GM21529 (cell line): ENCODE measurements around the gene TTLL12.

Source experiments
- ATAC-seq: cut with Tn5 transposase; IDR thresholded peaks from one replicate; pipeline ENCODE4 v1.9.1; 2021; ENCODE audit not compliant: unreplicated experiment

TTLL12 gene

GRCh38 chr22:43216738-43217137, 29.8 kb upstream of the TTLL12 start:
- no peak for ATAC-seq

DNA sequence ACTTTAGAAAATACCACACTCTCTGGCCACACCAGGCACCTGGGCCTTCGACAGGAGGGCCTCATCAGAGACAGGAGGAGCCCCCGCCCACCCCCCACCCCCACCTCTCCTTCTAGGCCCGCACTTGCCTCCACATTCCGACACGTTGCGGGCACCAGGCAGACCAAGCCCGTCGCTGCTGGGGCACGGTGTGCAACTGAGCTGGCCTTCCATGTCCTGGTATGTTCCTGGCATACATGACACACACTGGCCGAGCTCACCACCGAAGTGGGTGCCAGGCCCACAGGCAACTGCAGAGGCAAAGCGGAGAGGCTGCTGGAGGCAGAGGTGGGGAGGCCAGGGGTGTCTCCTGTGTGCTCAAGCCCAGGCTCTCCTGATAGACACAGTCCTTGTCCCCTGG, 27.0 kb upstream of the TTLL12 start:
- no peak for ATAC-seq

DNA sequence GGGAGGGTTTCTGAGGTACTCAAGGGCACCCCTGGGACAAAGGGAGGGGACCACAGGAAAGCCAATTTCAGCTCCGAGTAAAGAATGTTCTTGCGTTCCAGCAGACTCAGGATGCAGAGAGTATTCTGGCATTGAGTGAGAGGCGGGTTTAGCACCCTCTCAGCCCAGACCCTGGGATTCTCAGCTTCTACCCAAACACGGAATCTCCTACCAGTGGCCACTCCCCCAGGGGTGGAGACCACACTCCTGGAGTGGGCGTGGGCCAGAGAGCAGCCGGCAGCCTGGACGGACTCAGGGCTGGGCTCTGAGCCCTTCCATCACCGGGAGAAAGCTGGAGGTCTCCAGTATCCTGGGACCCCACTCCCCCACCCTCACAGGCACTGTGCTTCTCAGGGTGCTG, 26.1 kb upstream of the TTLL12 start:
- no peak for ATAC-seq

DNA sequence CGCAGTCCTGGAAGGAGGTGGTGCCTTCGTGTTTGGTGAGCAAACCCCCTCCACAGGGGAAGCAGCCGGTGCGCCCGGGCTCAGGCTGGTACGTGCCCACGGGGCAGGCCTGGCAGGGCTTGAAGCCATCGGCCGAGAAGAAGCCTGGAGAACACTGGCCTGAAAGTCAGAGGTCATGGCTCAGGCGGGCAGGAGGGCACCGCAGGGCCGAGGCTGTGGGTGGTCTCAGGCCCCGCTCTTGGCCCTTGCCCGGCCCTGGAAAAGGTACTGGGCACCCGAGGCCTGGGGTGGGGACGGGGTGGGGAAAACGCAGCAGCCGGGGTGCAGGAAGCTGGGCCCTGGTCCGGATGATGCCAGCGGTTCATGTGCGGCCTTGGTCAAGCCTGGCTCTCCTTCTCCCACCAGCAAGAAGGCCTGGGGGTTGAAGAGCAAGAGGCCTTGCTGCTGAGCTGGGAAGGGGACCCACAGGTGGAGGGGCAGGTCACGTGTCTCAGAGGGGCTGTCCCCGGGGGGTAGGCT, 25.6 kb upstream of the TTLL12 start:
- ATAC-seq: no peak

- no peak for ATAC-seq
These were observed 25.1 kb upstream of the TTLL12 start for GRCh38 chr22:43211941-43212433.

GRCh38 chr22:43210631-43211515, 23.9 kb upstream of the TTLL12 start:
- ATAC-seq: no peak

DNA sequence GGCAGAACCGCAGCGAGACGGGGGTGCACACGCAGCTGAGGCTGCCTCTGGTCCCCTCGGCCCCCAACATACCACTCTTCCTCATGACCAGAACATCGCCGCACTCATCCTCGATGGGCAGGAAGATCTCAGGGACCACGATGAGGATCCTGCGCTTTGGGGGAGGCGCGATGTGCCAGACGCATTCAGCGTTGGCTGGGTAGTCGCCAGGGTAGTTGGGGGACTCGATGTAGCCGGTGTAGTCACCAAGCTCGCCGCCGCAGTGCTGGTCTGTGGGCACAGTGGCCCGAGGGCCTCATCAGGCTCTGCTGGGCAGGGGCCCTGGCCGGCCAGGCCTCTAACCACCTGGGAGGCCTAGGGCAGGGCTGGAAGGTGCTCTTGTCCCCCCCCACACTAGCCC, 23.0 kb upstream of the TTLL12 start:
- no peak for ATAC-seq

DNA sequence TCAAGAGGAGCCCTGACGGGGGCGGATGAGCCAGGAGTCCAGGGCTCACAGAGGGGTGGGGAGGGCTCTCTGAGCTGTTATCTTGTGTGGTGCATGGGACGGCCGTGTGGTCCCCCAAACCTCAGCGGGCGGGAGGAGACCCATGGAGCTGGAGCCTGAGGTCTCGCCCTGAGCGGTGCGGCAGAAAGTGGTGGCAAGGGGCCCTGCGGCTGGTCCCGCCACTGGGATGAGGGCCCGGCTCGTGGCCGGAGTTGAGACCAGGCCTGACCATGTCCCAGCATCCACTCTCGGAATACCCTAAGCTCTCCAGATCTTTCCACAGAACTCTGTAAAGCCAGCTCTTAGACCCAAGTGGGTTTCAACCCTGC, 22.6 kb upstream of the TTLL12 start:
- no peak for ATAC-seq

DNA sequence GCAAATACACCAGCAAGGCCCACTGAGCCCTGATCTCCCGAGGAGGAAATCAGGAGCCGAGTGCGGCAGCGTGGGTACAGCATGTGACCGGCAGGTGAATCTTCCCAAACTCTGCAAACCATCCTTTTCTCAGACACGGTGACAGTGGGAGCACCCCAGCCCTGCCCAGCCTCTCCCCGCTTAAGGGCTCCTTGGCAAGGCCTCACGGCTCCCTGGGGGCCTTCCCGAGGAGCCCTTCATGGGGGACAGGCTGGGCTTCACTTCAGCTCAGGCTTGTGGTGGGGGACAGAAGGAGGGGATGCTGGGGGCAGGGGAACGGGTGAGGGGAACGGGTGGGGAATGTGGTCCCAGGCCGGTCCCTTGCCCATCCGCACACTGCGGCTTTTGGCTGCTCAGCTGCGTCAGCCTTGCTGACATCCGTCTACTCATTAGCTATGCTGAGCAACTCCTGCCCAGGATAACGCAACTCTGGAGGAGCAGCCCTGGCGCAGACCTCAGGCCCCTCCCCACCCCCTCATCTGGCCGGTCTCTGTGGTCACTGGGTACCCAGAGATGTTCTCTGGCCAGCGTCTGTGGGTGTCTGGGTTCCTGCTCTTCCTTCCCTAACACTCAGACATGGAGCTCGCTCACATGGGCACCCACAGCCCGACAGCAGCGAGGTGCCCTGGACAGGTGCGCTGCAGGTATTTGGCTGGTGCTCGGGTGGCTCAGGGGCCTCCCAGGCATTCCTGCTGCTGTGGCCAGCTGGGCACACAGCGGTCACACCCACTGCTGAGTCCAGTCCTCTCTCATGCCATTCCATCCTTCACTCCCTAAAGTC, 22.0 kb upstream of the TTLL12 start:
- ATAC-seq: no peak

DNA sequence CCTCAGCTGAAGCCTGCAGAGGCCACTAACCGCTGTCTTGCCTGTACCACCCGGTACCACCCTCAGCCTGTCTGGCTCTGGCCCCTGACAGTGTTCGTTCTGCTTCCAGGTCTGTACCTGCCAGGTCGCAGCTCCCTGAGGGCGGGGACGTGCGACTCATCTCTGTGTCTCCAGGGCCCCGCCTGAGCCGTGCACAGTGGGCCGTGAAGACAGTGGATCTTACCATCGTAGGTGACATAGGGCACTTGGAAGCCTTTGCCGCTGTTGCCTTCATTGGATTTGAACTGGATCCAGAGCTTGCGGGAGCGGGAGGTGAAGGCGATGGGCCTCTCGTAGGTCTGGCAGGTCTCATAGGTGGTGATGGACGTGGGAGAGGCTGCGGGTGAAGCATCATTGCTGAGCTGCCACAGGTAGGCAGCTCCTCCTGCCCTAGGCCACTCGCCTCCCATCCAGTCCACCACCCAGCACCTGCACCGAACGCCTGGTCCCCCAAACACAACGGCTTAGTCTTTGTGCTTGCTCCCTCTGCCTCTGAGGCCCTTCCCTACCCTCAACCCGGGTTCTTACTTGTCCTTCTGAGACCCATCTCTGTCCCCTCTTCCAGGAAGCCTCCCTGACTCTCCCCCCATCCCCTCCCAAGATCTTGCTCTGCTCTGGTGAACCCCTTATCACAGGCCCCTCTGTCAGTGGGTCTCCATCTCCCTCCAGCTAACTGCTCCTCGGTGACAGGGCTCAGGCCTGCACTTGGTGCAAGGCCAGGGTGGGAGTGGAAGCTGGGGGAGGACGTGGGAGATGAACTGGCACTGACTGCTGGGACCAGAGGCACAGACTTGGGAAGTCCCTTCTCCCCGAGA, 21.1 kb upstream of the TTLL12 start:
- no peak for ATAC-seq

GRCh38 chr22:43207386-43207785, 20.5 kb upstream of the TTLL12 start:
- ATAC-seq: no peak

DNA sequence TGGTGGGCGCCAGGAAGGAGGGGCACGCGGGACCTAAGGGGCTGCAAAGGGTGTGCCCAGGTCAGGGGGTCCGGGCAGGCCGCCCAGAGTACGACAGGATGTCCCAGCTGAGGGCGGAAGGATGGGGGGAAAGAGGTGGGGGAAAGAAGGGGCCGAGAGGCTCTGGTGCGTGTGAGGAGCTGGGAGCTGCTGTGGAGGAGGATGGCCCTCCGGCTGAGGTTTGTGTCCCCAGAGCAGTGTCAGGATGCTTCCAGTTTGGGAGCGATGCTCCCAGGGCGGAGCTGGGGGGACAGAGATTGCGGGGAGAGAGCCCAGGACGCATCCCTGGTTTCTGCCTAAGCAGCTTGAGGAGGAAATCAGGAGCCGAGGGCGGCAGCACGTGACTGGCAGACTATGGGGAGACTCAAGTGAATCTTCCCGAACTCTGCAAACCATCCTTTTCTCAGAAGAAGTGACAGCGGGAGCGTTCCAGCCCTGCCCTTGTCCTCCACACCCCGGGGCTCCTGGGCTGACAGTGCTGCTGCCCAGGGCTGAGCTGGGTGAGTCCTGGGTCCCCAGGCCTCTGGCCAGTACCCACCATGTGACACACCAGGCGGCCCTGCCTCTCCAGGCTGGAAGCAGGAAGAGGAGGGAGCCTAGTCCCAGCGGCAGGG, 19.7 kb upstream of the TTLL12 start:
- ATAC-seq: no peak

DNA sequence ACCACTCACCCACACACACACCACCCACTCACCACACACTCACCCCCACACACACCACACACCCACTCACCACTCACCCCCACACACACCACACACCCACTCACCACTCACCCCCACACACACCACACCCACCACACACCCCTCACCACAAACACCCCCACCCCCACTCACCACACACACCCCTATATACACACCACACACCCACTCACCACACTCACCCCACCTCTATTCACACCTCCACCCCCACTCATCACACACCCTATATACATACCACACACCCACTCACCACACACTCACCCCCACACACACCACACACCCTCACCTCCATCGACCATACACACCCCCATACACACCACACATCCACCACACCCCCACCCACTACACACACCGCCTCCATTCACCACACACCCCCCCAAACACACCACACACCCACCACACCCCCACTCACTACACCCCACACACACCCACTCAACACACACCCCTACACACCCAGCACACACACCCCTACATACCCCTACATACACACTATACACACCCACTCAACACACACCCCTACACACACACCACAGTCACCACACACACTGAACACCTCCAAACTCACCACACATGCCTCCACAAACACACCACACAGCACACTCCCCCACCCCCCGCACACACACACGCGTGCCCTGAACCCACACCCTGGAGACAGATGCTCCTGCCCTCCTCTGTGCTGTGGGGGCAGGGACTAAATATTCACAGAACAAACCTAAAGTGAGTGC, 19.0 kb upstream of the TTLL12 start:
- no peak for ATAC-seq

DNA sequence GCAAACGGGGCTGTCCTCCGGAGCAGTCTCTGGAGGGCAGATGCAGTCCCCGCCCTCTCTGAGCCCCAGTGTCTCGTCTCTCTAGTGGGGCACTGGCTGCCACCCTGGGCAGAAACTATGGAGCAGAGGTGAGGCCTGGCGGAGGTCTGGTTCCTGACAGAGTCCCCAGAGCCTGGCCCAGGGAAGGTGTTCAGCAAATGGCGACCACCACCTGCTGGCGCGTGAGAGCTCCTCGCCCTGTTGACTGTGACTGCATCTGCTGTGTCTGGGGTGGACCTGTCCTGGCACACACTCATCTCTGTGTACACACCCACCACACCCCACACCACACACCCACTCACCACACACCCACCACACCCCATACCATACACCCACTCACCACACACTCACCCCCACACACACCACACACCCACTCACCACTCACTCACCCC, 18.3 kb upstream of the TTLL12 start:
- ATAC-seq: no peak

GRCh38 chr22:43203471-43203981, 16.6 kb upstream of the TTLL12 start:
- no peak for ATAC-seq

DNA sequence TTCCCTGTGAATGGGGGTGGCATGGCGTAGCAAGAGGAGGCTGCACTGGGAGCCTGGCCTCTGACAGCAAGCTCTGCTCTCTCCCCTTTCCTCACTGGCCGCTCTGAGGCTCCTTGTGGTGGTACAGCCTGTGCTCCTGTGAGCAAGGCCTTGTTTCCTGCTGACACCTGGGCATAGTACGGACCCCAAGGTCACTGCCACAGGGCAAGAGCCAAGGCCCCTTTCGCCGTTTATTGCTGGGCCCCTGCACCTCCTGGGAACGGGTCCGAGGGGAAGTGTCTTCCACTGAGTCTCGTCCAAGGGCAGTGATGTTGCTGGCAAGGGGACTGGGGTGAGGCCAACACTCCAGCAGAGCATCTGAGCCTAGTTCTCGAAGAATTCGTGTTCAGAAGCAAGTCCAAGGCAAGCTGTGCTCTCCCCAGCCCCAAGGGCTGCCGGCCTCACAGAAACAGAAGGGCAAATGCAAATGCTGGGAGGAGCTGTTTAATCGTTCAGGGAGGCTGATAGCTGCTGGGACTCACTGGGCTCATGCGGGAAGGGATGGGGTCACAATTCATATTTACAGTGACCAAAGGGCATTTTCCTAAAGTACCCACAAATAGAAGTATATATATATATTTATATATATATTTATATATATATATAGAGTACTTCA, 15.9 kb upstream of the TTLL12 start:
- no peak for ATAC-seq

GRCh38 chr22:43202326-43202725, 15.4 kb upstream of the TTLL12 start:
- no peak for ATAC-seq

DNA sequence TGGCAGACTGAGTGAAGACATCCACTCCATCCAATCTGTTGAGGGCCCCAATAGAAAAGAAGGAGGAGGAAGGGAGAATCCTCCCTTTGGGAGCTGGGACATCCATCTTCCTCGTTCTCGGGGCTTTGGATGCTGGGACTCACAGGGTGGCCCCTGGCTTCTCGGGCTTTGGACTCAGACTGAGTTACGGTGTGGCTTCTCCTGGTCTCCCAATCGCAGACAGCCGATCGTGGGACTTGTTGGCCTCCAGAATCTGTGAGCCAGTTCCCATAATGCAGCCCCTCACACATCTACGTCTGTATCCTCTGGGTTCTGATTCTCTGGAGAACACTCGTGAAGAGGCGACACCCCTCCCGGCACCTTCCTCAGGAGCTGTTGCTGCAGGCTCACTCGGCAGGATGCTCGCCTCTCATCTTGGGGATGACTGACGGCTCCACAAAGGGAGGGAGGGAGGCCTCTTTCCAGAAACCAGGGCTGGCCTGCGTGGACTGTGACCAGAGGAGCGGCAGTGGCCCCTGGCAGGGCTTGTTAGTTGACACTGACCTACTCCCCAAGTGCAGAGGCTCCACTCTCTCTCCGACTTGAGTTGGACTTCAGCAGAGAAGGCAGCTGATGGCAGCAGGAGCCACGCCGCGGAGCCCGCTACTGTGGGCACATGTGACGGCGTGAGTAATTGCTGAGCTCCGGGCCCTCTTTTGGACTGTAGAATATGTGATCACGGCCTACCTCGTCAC, 14.7 kb upstream of the TTLL12 start:
- ATAC-seq: no peak
